Keratinocyte (primary cell): Measurements from ENCODE around the gene VEZT. TPM values are rescaled to one million over a fixed set of nuclear protein-coding genes. Genes with fewer than 3 reads are reported as not detected.
A peak's percentile ranks its signal among the peaks of the same experiment; 100 is the strongest.

ENCODE experiments used
- DNase-seq: peaks from one replicate; pipeline ENCODE4 v3.0.0-alpha.2; 2011; ENCODE audit warnings: low read depth, missing footprints, low spot score
- FAIRE-seq: peaks from 2 replicates; lab custom pipeline; 2011; peaks lifted over from hg19 to GRCh38; lab: Jason Lieb, UNC
- H2AFZ ChIP-seq: 2 replicates; pipeline ENCODE4 v1.6.0; 2012; ENCODE audit warnings: low read length, control low read depth, inconsistent platforms; ENCODE audit not compliant: control insufficient read depth
- H3K27ac ChIP-seq: 2 replicates; pipeline ENCODE4 v1.5.1; 2011; ENCODE audit warnings: low read length; ENCODE audit not compliant: control insufficient read depth, insufficient read depth
- H3K27me3 ChIP-seq: 3 replicates; pipeline ENCODE4 v1.6.0; 2011; ENCODE audit warnings: low read length; ENCODE audit not compliant: control insufficient read depth, insufficient read depth; ENCODE audit errors: extremely low read depth
- H3K36me3 ChIP-seq, 2 experiments: 2 replicates in 1 of 2; 3 replicates in 1 of 2; pipeline ENCODE4 v1.5.1; 2011; ENCODE audit warnings: low read length in 2 of 2, mild to moderate bottlenecking in 1 of 2; ENCODE audit not compliant: control insufficient read depth in 2 of 2, insufficient read depth in 2 of 2; ENCODE audit errors: extremely low read depth in 1 of 2
- H3K4me1 ChIP-seq: 3 replicates; pipeline ENCODE4 v1.5.1; 2011; ENCODE audit warnings: low read length; ENCODE audit not compliant: control insufficient read depth, insufficient read depth; ENCODE audit errors: extremely low read depth
- H3K4me2 ChIP-seq: 3 replicates; pipeline ENCODE4 v1.6.0; 2011; ENCODE audit warnings: low read depth, low read length; ENCODE audit not compliant: control insufficient read depth, insufficient read depth; ENCODE audit errors: extremely low read depth
- H3K4me3 ChIP-seq, 3 experiments: fragments of 200-600 bp in 1 of 3; sonication (generic) in 1 of 3; 2 replicates in 2 of 3; 3 replicates in 1 of 3; pipeline ENCODE4 v1.5.1; 2011 to 2016; ENCODE audit warnings: low read length in 3 of 3, mild to moderate bottlenecking in 3 of 3, control low read depth in 2 of 3, inconsistent platforms in 1 of 3, low read depth in 1 of 3, mixed read lengths in 1 of 3, mixed run types in 1 of 3, moderate library complexity in 1 of 3; ENCODE audit not compliant: control insufficient read depth in 2 of 3, insufficient read depth in 2 of 3; ENCODE audit errors: extremely low read depth in 1 of 3
- H3K79me2 ChIP-seq: 2 replicates; pipeline ENCODE4 v1.6.0; 2012; ENCODE audit warnings: low read length; ENCODE audit not compliant: control insufficient read depth, insufficient read depth
- H3K9ac ChIP-seq: 3 replicates; pipeline ENCODE4 v1.6.0; 2011; ENCODE audit warnings: low read length; ENCODE audit not compliant: control insufficient read depth, insufficient read depth; ENCODE audit errors: extremely low read depth
- H3K9me1 ChIP-seq: 3 replicates; pipeline ENCODE4 v1.6.0; 2011; ENCODE audit warnings: low read length; ENCODE audit not compliant: control insufficient read depth, insufficient read depth; ENCODE audit errors: extremely low read depth
- H3K9me3 ChIP-seq: 2 replicates; pipeline ENCODE4 v1.5.1; 2012; ENCODE audit warnings: low read depth, low read length; ENCODE audit not compliant: control insufficient read depth
- H4K20me1 ChIP-seq: 3 replicates; pipeline ENCODE4 v1.6.0; 2011; ENCODE audit warnings: low read length; ENCODE audit not compliant: control insufficient read depth, insufficient read depth; ENCODE audit errors: extremely low read depth
- CTCF ChIP-seq, 3 experiments: IDR thresholded peaks in 1 of 3; conservative IDR thresholded peaks in 1 of 3; optimal IDR thresholded peaks in 1 of 3; 2 replicates in 2 of 3; 3 replicates in 1 of 3; pipeline versions ENCODE3 to v1.5.1; 2011; ENCODE audit warnings: low read length in 3 of 3, mild to moderate bottlenecking in 3 of 3, moderate library complexity in 2 of 3, control low read depth in 1 of 3, inconsistent platforms in 1 of 3; ENCODE audit not compliant: insufficient read depth in 2 of 3; ENCODE audit errors: extremely low read depth in 1 of 3
- EZH2 ChIP-seq: IDR thresholded peaks from one replicate; pipeline ENCODE4 v1.6.1; 2012; ENCODE audit warnings: inconsistent platforms, mild to moderate bottlenecking, low read length, moderate library complexity
- dilution Hi-C: fragments of 300-500 bp; cut with MboI; formaldehyde crosslinking; loops from one replicate; pipeline ENCODE4 v1.7.0; 2020; ENCODE audit warnings: low sequenced_read_pairs; ENCODE audit not compliant: extremely low pct_ligation_motif_present
- polyA plus RNA-seq, 5 experiments: library from polyadenylated mRNA; depleted of rRNA in 3 of 5; stranded (reverse) in 3 of 5; stranded (forward) in 1 of 5; unstranded in 1 of 5; fragments of >200 nt; gene quantifications; 1 replicate in 1 of 5; 2 replicates in 3 of 5; 3 replicates in 1 of 5; pipeline versions ENCODE4 v1.2.1 to v1.2.3, GENCODE V29; 2011 to 2012; ENCODE audit warnings: missing spikeins in 2 of 5, low read depth in 1 of 5, low replicate concordance in 1 of 5

Gene VEZT
- polyA plus RNA-seq, 1 donor (not counting 4 experiments of a cell fraction or from before 2014, with no cell fraction given), result 169 TPM

DNA sequence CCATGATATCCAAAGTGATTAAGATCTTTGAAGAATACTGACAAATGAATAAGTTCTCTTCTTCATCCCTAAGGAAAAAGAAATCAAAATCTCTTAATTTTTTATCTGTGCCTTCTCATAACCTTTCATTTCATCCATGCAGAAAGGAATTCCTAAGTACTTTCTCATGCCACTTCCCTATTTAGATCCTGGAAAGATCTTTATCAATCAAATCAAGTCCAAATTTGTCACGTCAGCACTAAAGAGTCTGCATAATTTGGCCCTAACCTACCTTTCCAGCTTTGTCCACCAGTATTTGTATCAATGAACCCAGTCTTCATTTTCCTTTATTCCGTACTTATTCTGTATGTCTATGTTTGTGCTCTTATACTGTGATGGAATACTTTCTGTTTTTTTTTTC is 41.2 kb downstream of the VEZT start:
- no peaks in the 10 kb centered on the region for H3K27me3 ChIP-seq
- dilution Hi-C loops, result no loop called here
- peaks cover 23% of the 10 kb centered on the region for H3K4me1 ChIP-seq
- H4K20me1 ChIP-seq, result no peaks in the 10 kb centered on the region
- H3K27ac ChIP-seq, result peak overlapping the region; percentile 0
- no peaks in the 10 kb centered on the region for H3K9me3 ChIP-seq
- H3K9ac ChIP-seq, result no peak overlapping the region
- H3K79me2 ChIP-seq, result peaks cover 14% of the 10 kb centered on the region
- H3K4me2 ChIP-seq, result no peak overlapping the region
- peaks cover 16 to 25% of the 10 kb centered on the region in 2 experiments for H3K36me3 ChIP-seq
- no peak for TF ChIP-seq CTCF (optimal IDR thresholded peaks at IDR 0.05 in 1 of 3, IDR thresholded peaks at IDR 0.05 in 1 of 3, conservative IDR thresholded peaks at IDR 0.05 in 1 of 3; ENCODE audit: extremely low read depth in 1 of 3, insufficient read depth in 2 of 3, low read length in 3 of 3)
- TF ChIP-seq EZH2, result no peak
- no peak overlapping the region for H2AFZ ChIP-seq
- FAIRE-seq (peak; percentile 60), DNase-seq (no peak)
- no peaks in the 10 kb centered on the region for H3K9me1 ChIP-seq
- no peak overlapping the region for H3K4me3 ChIP-seq

DNA sequence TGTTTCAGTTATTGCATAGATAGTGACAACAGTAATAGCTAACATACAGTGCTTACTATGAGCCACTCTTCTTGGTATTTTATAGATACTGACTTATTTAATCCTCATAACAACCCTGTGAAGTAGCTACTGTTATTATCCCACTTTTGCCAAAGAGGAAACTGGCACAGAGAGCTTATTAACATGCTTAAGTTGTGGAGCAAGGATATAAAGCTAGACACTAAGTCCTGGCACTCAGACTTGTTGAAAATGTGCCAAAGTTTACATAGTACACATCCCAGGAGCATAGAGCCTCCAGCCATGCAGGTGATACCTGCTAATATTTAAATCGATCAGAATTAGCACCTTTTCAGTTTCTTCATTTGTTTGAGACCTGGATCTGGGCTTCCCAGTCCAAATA is 41.8 kb downstream of the VEZT start:
- TF ChIP-seq EZH2, result no peak
- no peak for TF ChIP-seq CTCF (optimal IDR thresholded peaks at IDR 0.05 in 1 of 3, IDR thresholded peaks at IDR 0.05 in 1 of 3, conservative IDR thresholded peaks at IDR 0.05 in 1 of 3; ENCODE audit: extremely low read depth in 1 of 3, insufficient read depth in 2 of 3, low read length in 3 of 3)
- peaks cover 14% of the 10 kb centered on the region for H3K79me2 ChIP-seq
- H3K36me3 ChIP-seq, result peaks cover 16 to 25% of the 10 kb centered on the region in 2 experiments
- H3K27me3 ChIP-seq, result no peaks in the 10 kb centered on the region
- dilution Hi-C loops, result no loop called here
- no peaks in the 10 kb centered on the region for H3K9me3 ChIP-seq
- no peaks in the 10 kb centered on the region for H4K20me1 ChIP-seq
- H3K9me1 ChIP-seq, result no peaks in the 10 kb centered on the region
- no peak overlapping the region for H3K9ac ChIP-seq
- H3K4me3 ChIP-seq, result no peak overlapping the region
- H3K4me2 ChIP-seq, result no peak overlapping the region
- DNase-seq (no peak), FAIRE-seq (no peak)
- H3K27ac ChIP-seq, result no peak overlapping the region
- peaks cover 23% of the 10 kb centered on the region for H3K4me1 ChIP-seq
- no peak overlapping the region for H2AFZ ChIP-seq
